HG02938 (cell line): ENCODE data around the gene PLA2G4E.

Experiments used
- ATAC-seq: cut with Tn5 transposase; IDR thresholded peaks from one replicate; pipeline ENCODE4 v1.9.1; 2021; ENCODE audit warnings: mild to moderate bottlenecking, moderate library complexity; ENCODE audit not compliant: unreplicated experiment

PLA2G4E gene

DNA sequence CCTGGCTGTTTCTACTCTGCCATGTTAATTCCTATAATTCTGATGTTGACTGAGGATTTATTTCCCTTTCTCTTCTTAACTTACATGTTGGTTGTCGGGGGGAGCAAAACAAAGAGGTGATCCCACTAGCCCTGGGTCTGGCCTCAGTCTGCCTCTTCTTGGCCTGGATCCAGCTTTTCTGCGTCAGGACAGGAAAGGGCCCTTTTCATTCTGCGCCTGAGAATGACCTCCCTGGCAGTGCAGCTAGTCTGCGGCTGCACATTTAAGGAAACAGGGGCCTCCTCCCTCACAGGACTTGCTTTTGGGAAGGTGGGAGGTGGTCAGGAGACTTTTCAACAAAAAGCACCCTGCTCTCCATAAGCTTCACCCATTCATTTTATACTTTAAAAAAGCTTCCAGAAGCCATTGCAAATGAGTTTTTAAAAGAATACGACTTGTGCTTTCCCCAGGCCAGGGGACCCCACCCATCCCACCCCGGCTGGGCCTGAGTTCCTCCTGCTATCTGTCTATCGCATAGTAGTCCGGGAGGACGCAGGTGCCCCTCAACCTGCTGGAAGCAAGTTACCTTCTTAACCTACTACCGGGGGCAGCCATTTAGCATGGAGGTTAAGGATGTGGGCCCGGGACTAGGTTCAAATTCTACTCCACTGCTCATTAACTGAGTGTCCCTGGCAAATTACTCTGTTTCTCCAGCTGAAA, 27.2 kb downstream of the PLA2G4E start:
- ATAC-seq: no peak

DNA sequence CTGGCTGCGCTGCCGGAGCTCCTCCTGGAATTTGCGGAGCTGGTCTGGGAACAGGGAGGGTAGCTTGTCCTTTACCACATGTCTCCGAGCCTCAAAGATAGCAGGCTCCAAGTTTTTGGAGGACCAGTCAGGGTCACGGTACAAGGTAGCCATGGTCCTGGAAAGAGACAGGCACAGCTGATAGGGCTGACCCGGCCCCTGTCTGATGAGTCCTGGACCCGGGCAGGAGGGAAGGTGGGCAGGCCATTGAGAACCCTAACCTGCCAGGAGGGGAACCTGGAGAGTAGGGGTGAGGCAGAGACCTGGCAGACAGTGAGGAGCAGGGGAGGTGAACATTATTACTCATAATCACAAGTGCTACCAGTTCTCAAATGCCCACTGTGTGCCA, 28.0 kb downstream of the PLA2G4E start:
- no peak for ATAC-seq

DNA sequence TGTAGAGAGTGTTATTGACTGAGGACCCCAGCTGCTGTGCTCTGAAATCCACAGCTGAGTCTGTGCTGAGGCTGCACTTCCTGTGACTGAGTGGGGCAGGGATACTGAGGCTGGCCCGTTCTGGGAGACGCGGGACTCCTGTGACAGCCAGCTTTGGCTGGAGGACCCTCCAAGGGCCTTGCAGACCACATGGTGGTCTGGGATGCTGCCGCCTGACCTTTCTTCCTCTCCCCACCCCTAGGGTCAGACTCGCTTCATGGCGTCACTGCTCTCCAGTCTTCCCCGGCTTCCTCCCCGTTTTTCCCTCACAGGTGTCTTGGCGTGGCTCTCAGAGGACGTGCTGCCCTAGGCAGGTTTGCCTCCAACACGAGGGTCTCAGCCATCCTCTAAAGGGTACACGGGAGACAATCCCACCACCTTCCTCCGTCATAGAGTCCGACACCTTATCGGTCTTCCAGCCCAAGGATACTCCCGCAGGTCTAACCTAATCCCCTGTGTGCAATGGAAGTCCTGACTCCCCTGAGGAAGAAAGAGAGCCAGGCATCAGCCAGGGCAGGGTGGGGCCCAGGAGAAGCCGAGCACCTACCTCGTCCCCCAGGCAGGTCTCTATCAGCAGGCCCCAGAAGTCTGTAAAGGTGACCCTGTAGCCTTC, 28.6 kb downstream of the PLA2G4E start:
- no peak for ATAC-seq

DNA sequence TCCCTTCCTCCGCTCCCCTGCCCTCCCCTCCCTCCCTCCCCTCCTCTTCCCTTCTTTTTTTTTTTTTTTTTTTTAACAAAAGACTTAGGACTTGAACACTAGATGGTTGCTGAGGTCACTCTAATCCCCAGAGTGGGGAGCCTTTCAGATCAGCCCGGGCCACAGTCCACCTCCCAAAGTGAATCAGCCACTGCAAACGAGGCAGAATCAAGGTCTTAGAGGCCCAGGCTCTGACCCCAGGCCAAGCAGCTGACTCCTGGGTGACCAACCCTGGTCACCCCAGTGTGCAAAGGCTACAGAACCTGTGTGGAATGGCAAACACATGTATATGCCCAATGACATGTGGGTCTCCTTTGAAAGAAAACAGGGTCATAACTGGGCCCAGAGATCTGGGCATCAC, 30.2 kb downstream of the PLA2G4E start:
- ATAC-seq: no peak

DNA sequence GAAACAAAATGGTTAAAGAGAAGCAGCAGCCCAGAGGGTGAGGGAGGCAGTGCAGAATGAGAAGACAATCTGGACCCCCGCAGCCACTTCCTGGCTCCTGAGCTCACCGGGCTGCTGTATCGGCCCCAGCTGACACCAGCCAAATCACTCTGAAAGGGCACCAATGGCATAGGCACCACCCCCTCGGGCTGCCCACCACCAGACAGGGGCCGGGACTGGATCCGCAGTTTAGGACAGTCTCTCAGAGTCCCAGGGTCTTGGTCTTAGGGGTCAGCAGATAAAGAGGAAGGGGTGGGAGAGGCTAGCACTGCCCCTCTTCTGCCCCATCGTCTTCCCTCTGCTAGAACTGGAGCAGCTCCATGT, 30.6 kb downstream of the PLA2G4E start:
- ATAC-seq: no peak

DNA sequence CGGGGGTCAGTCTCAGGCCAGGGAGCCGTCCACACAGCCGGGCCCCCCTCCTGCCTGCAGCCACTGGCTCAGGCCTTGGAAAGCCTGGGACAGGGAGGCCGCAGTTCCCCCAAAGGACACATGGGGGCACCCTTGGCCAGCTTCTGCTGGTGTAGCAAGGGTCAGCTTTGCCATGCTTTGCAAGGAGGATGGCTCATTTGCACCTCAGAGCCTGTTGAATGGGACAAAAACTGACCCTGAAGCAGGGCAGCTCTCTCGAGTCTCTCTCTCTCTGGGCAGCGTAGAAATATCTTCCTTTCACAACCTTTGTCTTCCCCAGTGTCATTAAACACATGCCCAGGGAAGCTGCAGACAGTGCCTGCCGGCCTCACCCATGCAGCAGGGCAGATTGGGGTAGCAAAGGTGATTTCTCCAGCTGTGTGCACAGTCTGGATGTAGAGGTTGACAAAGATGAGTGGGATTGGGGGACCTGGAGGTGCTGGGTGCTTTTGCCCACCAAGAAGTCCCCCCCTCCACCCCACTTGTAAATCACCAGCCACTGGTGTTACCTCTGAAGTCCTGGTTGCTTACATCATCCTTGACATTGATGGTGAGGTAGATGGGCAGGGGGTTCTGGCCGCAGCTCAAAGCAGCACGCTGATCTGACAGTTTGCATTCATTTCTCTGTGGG, 31.1 kb downstream of the PLA2G4E start:
- ATAC-seq: no peak

DNA sequence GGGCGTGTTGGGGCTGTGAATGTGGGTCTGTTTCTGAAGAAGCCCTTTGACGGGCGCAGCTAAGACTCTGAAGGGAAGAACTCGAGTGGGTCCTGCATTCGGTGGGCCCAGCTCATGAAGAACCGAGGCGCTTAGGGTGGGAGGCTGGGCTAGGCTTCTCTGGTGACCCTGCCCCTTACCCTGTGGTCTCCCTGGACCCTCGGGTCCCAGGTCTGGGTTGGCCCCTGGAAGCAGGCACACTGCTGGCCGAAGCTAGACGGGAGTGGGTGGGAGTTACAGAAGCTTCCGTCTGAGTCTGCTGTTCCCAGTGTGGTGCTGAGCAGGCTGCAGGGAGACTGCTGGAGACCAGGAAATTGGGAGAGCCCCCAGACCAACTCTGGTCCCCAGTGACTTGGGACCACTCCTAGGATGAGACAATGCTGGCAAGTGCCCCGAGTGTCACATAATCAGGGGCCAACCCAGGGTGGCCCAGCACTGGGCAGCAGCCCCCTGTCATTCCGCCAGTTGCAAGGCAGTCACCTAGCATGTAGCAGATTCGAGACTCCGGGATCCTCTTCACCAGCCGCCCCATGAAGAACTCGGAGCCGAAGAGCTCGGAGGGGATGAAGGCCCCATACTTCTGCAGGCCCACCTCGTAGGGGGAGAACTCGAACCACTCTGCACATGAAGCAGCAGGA, 31.8 kb downstream of the PLA2G4E start:
- no peak for ATAC-seq

DNA sequence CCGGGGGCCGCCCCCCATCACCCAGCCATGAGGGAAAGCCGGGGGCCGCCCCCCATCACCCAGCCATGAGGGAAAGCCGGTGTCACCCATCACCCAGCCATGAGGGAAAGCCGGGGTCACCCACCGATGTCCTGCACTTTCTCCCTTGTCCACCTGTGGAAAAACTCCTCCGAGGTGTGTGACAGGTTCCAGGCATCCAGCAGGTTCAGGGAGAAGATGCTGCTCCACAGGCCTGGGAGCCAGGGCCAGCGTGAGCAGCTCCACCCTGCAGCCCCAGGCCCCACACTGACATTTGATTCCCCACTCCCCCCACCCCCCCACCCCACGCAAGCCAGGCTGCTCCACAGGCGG, 32.9 kb downstream of the PLA2G4E start:
- ATAC-seq: no peak

DNA sequence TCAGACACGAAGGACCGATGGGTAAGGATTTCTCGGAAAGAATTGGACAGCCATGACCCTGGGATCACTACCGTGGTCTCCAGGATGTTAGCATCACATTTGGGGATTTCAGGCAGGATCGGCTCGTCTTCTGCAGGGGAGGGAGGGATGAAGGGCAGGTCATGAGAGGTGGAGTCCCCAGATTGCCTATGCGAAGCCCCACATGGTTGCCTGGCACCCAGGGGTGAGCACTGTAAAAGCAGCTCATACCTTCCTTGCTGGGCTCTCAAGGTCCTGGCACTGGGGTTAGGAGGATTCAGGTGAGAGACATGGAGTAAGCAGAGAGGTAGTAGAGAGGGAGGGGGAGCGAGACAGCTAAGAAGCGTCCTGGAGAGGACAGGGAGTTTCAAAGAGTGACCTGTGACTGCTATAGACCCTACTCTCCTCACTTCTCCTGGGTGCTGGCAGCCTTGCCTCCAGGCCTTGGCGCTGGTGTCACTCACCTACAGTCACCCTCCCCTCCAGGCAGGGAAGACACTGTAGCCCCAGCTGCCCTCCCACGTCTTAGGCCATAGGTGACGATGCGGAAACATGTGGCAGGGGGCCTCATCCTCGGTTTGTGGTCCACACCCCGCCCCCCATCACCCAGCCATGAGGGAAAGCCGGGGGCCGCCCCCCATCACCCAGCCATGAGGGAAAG, 33.5 kb downstream of the PLA2G4E start:
- ATAC-seq: no peak

DNA sequence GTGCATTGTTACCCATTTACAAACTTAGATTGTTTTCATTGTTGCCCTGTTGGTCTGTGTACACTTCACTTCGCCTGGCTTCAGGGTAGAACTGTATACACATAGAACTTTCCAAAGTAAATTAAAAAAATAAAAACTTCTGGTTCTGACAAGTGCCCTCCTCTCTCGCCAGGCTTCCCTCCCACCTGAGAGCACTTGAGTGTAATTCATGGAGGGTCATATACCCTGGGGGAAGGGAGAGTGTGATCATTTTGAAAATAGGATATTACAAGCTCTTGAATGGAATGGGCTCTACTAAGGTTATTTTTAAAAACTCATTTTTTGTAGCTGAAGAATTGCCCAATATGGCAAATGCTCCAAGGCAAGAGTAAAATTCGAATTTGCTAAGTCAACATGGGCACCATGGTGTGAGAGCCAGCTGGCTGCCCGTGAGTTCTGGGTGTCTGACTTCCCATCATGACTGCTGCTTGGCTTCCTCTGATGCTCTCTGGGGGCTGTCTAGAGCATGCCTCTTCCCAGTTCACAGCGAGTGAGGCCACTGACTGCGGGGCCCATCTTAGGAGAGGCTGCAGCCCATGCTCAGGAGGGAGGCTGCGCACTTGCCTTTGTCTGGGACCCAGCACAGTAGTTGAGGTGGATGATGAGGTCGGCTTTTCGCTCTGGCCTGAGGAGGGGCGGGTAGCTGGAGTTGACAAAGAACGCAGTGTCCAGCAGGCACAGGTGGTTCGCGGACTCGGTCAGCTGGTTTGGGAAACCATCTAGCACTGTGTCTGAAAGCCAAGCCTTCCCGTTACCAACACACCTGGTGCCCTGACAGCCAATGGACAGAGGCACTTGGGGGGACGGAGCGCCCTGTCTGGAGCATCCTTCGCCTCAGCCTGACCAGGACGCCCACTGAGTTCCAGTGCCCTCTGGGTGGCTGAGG, 35.3 kb downstream of the PLA2G4E start:
- ATAC-seq: no peak

DNA sequence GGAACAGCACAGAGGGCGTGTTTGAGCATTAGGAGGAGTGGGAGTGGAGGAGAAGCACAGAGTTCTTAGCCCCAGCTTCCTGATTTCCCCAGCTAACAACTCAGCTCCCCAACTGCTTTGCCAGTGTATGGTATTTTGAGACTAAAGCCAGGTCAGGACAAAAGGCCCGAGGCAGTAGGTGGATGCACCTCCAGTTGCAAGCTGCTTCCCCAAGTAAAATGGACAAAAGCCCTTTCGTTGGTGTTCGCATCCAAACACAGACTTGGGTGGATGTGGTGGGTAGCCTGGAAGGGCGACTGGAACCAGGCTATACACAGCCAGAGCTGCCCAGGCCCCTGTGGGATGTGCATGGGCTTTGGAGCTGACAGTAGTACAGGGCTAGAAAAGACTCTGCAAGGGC, 36.2 kb downstream of the PLA2G4E start:
- ATAC-seq: no peak

DNA sequence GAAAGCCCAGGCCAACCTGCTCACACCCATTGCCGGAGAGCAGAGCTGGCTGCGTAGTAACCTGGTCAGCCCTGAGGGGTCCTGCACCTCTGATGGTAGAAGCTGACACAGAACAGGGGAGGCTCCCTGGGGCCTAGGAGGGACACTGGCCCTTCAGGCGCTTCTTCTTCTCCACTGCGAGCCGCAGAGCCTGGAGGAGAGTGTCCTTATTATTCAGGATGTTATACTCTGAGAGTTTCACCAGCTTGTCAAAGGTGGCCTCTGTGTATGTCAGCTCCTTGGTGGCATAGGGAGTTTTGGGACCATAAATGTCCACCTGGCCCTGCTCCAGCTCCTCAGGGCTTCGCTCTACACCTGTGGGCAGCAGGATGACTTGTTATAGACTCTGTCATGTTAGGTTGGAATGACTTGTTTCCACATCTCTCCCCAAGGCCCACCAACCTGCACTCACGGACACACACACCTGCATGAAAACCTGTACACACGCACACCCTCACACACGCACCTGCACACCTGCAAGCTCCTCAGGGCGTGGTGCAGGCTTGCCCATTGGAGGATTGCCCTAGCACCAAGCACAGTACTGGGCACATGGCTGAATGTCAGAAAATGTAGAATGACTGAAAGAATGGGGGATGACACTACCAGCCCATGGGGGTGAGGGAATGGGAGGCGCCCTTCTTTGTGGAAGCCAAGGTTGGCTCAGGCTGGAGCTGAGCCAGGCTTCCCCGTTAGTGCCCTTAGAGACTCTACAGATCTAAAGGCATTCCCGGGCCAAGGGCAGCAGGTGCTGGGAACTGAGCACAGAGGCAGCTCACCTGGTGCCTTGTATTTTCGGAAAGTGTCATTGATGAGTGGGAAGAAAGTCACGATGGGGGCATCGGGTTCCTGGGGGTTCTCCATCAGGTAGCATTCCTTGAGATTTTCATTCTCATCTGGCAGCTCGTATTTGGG, 36.9 kb downstream of the PLA2G4E start:
- no peak for ATAC-seq

DNA sequence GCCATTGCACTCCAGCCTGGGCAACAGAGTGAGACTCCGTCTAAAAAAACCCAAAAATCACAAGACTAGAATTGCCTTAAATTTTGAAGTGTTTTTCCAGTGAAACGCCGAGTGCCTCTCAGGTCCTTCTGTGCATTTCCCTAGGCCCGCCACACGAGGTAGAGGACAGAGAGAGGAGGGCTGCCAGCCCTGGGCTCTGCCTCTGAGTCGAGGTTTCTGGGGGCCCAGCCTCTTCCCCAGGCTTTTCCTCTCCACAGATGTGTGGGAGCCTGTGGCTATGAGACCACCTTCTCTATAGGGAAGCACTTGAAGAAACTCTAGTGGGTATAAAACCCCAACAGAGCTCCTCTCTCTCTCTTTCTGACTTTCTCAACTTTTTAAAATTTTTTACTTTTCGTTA, 37.6 kb downstream of the PLA2G4E start:
- no peak for ATAC-seq

DNA sequence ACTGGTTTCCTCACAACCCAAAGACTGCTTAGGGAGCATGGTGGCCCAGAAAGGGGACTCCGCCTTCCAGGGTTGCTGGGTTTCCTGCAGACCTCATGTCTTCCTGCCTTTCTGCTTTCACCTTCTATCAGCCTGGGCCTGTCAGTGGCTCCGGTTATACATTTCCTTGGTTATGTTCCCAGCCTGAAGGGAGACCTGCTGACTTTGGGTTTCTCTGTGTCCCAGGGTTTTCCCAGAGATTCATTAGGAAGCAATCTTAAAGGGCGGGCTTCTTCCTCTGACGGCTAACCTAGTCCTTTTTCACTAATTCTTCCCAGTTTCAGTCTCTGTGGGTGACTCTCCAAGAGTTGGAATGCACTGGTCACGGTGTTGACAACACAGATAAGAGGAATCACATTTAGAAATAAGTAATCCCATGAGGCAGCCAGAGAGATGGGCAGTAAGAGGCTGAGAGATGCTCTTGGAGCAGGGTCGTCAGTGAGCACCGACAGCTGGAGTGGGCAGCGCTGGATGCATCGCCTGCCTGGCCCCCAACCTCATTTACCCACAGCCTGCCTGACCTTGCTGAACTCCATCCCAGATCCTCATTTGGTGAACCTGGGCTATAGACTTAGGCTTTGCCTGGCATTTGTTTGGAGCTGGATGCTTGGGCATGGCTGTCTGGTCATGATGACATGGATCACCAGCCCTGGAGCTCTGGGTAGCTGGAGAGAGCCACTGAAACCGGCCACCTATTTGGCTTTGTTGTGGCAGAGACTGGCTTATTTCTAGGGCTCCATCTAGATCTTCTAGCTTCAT, 38.5 kb downstream of the PLA2G4E start:
- no peak for ATAC-seq

DNA sequence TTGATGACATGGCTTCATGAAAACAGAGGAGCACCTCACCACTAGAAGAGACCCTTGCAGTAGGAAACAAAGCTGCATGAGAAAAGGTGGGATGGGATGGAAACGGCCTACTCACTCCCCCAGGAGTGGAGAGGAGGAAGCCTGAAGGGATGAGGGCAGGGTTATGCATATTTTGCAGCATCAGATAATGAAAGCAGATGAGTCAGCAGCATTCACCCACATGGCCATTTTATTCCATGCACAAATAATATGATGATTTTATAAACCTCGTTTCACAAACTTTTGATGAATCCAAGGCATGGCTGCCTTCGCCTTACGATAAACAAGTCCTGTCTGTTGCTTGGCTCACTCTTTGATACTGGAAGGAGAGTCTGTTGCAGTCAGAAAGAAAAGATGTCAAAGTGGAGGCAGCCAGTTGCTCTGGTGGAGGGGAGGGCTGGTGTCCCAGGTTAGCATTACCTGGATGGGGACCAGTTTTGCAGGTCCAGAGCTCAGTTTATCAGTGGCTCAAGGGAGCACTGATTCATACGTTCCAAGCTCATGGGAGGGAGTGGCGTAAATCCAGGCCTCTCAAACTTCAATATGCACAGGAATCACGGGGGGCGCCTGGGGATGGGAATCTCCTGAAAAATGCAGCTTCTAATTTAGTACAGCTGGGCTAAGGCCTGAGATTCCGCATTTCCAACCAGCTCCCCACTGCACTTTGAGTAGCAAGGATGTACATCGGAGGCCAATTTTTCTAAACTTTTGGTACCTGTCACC, 39.3 kb downstream of the PLA2G4E start:
- ATAC-seq: no peak

DNA sequence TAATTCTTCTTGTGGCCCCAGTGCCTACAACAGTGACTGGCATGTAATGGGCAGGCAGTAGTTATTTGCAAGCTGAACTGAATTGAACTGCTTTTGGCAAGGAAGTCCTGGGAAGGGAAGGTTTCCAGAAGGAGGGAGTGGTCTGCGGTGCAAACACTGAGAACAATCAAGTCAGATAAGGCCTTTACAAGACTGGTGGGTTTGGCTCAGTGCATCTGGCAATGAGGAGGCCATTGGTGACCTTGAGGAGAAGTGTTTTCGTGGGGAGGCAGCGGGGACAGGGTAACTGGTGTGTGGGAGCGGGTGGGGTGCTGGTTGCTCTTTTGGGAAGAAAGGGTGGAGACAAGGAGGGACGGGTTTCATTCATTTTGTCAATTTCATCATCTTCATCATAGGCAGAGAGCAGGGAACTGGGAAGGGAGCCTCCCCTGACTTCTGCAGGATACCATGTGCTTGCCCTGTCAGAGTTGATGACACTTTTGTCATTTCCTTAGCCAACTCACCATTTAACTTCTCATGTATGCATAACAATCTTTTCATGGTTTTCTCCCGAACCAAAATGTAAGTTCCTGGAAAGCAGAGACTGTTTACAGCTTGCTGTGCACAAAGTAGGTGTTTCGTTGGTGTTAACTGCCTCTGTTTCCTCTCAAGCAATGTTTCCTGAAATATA, 40.1 kb downstream of the PLA2G4E start:
- no peak for ATAC-seq
